GM23338 (cell line): ENCODE measurements around the gene ZC3H12C. TPM values are rescaled to one million over a fixed set of nuclear protein-coding genes. Genes with fewer than 3 reads are reported as not detected.

Experiments used
- ATAC-seq: fragments of 200-7000 bp; cut with Tn5 transposase; 3 replicates; pipeline ENCODE4 v1.9.1; 2020
- DNase-seq: peaks from one replicate; pipeline ENCODE4 v3.0.0-alpha.2; 2015; ENCODE audit warnings: low spot score
- H2AFZ ChIP-seq: fragments of 200-600 bp; sonication (generic); 2 replicates; pipeline ENCODE4 v1.8.0; 2016; ENCODE audit warnings: antibody characterized with exemption, mild to moderate bottlenecking, moderate library complexity
- H3F3A ChIP-seq: fragments of 200-600 bp; sonication (generic); replicated peaks from 2 replicates; pipeline ENCODE4 v1.8.0; 2017; ENCODE audit warnings: antibody characterized with exemption, mixed run types, low read depth
- H3K27ac ChIP-seq: fragments of 200-600 bp; sonication (generic); 2 replicates; pipeline ENCODE4 v1.6.1; 2016; ENCODE audit warnings: low read depth
- H3K27me3 ChIP-seq: fragments of 200-600 bp; sonication (generic); 2 replicates; pipeline ENCODE4 v1.8.0; 2016; ENCODE audit warnings: mild to moderate bottlenecking, mixed run types, moderate library complexity; ENCODE audit not compliant: insufficient read depth
- H3K36me3 ChIP-seq: fragments of 200-600 bp; sonication (generic); 2 replicates; pipeline ENCODE4 v1.8.0; 2016; ENCODE audit warnings: mild to moderate bottlenecking; ENCODE audit not compliant: insufficient read depth
- H3K4me1 ChIP-seq: fragments of 200-600 bp; sonication (generic); 2 replicates; pipeline ENCODE4 v1.8.0; 2016; ENCODE audit warnings: mild to moderate bottlenecking, moderate library complexity; ENCODE audit not compliant: insufficient read depth
- H3K4me2 ChIP-seq: fragments of 200-600 bp; sonication (generic); 2 replicates; pipeline ENCODE4 v1.7.1; 2017; ENCODE audit warnings: mixed run types
- H3K4me3 ChIP-seq: fragments of 200-600 bp; sonication (generic); 2 replicates; pipeline ENCODE4 v1.6.1; 2016; ENCODE audit warnings: mixed run types
- H3K79me2 ChIP-seq: fragments of 200-600 bp; sonication (generic); replicated peaks from 2 replicates; pipeline ENCODE4 v1.8.0; 2017; ENCODE audit warnings: mild to moderate bottlenecking; ENCODE audit not compliant: insufficient read depth
- H3K9me2 ChIP-seq: fragments of 200-600 bp; sonication (generic); 2 replicates; pipeline ENCODE4 v1.8.0; 2017; ENCODE audit not compliant: insufficient read depth
- H4K20me1 ChIP-seq: fragments of 200-600 bp; sonication (generic); replicated peaks from 2 replicates; pipeline ENCODE4 v1.8.0; 2017; ENCODE audit warnings: mild to moderate bottlenecking; ENCODE audit not compliant: insufficient read depth
- H3K27ac Mint-ChIP-seq: 2 replicates; pipeline ENCODE4 v1.8.0; 2020; ENCODE audit warnings: inconsistent platforms, mild to moderate bottlenecking, moderate library complexity, mixed read lengths
- H3K27me3 Mint-ChIP-seq: 3 replicates; pipeline ENCODE4 v1.8.0; 2022; ENCODE audit warnings: low read depth, mild to moderate bottlenecking, moderate library complexity, mixed read lengths, inconsistent platforms; ENCODE audit not compliant: insufficient read depth, poor library complexity
- H3K36me3 Mint-ChIP-seq: 3 replicates; pipeline ENCODE4 v1.8.0; 2021; ENCODE audit warnings: low read depth, mild to moderate bottlenecking, inconsistent platforms, moderate library complexity, mixed read lengths
- H3K4me1 Mint-ChIP-seq: 3 replicates; pipeline ENCODE4 v1.8.0; 2020; ENCODE audit warnings: mild to moderate bottlenecking, inconsistent platforms, mixed read lengths
- H3K4me3 Mint-ChIP-seq: 3 replicates; pipeline ENCODE4 v1.8.0; 2021; ENCODE audit warnings: moderate library complexity, mild to moderate bottlenecking, inconsistent platforms, mixed read lengths
- H3K9me3 Mint-ChIP-seq: 3 replicates; pipeline ENCODE4 v1.8.0; 2020; ENCODE audit warnings: moderate library complexity, mild to moderate bottlenecking, inconsistent platforms, mixed read lengths
- CREB1 ChIP-seq: fragments of 250-450 bp; sonication (Bioruptor Pico); IDR thresholded peaks from 2 replicates; pipeline ENCODE4 v1.5.0; 2020; ENCODE audit warnings: low read depth, mild to moderate bottlenecking, moderate library complexity
- CTCF ChIP-seq, 2 experiments: fragments of 200-600 bp in 1 of 2; sonication (generic) in 1 of 2; conservative IDR thresholded peaks; 2 replicates each; pipeline versions ENCODE4 v1.5.1 to v1.6.1; 2016 to 2017; ENCODE audit warnings: antibody characterized with exemption in 2 of 2, low read depth in 2 of 2, mild to moderate bottlenecking in 2 of 2, moderate library complexity in 1 of 2
- ETS1 ChIP-seq: IDR thresholded peaks from 2 replicates; pipeline ENCODE4 v1.6.1; 2016; ENCODE audit warnings: antibody characterized with exemption
- EZH2 ChIP-seq: fragments of 200-600 bp; sonication (generic); IDR thresholded peaks from one replicate; pipeline ENCODE4 v1.8.0; 2017; ENCODE audit warnings: antibody characterized with exemption, mild to moderate bottlenecking, low read depth; ENCODE audit not compliant: unreplicated experiment
- EZH2phosphoT487 ChIP-seq: fragments of 200-600 bp; sonication (generic); IDR thresholded peaks from one replicate; pipeline ENCODE4 v1.8.1; 2018; ENCODE audit warnings: antibody characterized with exemption; ENCODE audit not compliant: unreplicated experiment
- JUNB ChIP-seq: IDR thresholded peaks from one replicate; pipeline ENCODE4 v1.6.1; 2016; ENCODE audit warnings: antibody characterized with exemption; ENCODE audit not compliant: unreplicated experiment
- NANOG ChIP-seq: IDR thresholded peaks from 2 replicates; pipeline ENCODE4 v1.6.1; 2016; ENCODE audit warnings: antibody characterized with exemption, borderline replicate concordance
- POLR2AphosphoS5 ChIP-seq: IDR thresholded peaks from 2 replicates; pipeline ENCODE4 v1.6.1; 2016; ENCODE audit warnings: antibody characterized with exemption, low read depth
- REST ChIP-seq: IDR thresholded peaks from one replicate; pipeline ENCODE4 v1.6.1; 2018; ENCODE audit warnings: antibody characterized with exemption; ENCODE audit not compliant: unreplicated experiment
- STAT1 ChIP-seq: IDR thresholded peaks from one replicate; pipeline ENCODE4 v1.6.1; 2016; ENCODE audit warnings: antibody characterized with exemption; ENCODE audit not compliant: unreplicated experiment
- ZNF114 ChIP-seq: fragments of 250-450 bp; sonication (Bioruptor Pico); IDR thresholded peaks from 2 replicates; pipeline ENCODE4 v1.5.0; 2020; ENCODE audit warnings: mild to moderate bottlenecking, moderate library complexity
- polyA plus RNA-seq: library from polyadenylated mRNA; unstranded; fragments of >200 nt; fragmentation: Nextera tagmentation; extraction: Ambion mirVana; gene quantifications from 2 replicates; pipeline ENCODE4 v1.2.1, GENCODE V29; 2016
- total RNA-seq: library from RNA; depleted of rRNA; stranded (reverse); fragments of >200 nt; shearing (Covaris generic); gene quantifications from 2 replicates; pipeline ENCODE4 v1.2.3, GENCODE V29; 2014

The ZC3H12C gene
- total and polyA plus RNA-seq, 2 experiments from 2014 or later: 0.55 to 2.4 TPM

- no peak overlapping the region for H3K4me2 ChIP-seq
- TF ChIP-seq STAT1 (no peak), REST (no peak), EZH2phosphoT487 (no peak), EZH2 (no peak)
- 0 out of 2 replicates have a peak, but pooled peaks cover 3% of the 10 kb centered on the region for H3K4me1 ChIP-seq
- no peak overlapping the region for H2AFZ ChIP-seq
- H3K4me3 ChIP-seq: no peak overlapping the region
- no peak overlapping the region for H3K27ac ChIP-seq
- H3F3A ChIP-seq: no peaks in the 10 kb centered on the region
- H3K9me2 ChIP-seq: no peaks in the 10 kb centered on the region
- H3K79me2 ChIP-seq: 0 out of 2 replicates have a peak, but pooled peaks cover 3% of the 10 kb centered on the region
- Mint-ChIP-seq H3K9me3 (no peaks in the 10 kb centered on the region), H3K4me3 (no peak overlapping the region), H3K36me3 (0 out of 3 replicates have a peak, but pooled peaks cover 3% of the 10 kb centered on the region), H3K27ac (no peak overlapping the region), H3K4me1 (peaks cover 15% of the 10 kb centered on the region), H3K27me3 (no peaks in the 10 kb centered on the region)
- DNase-seq (no peak), ATAC-seq (no peak)
- H3K27me3 ChIP-seq: no peaks in the 10 kb centered on the region
- no peaks in the 10 kb centered on the region for H4K20me1 ChIP-seq
- H3K36me3 ChIP-seq: no peaks in the 10 kb centered on the region
These were observed 54.9 kb downstream of the ZC3H12C start for GRCh38 chr11:110147962-110148709.

- Histone ChIP-seq H3K27ac (peak overlapping the region; percentile 47; the same call in 1 of the 2 replicates), H4K20me1 (no peaks in the 10 kb centered on the region), H3K4me1 (0 out of 2 replicates have a peak, but pooled peaks cover 3% of the 10 kb centered on the region), H2AFZ (no peak overlapping the region), H3K4me3 (no peak overlapping the region), H3K36me3 (no peaks in the 10 kb centered on the region), H3K4me2 (no peak overlapping the region), H3K9me2 (no peaks in the 10 kb centered on the region), H3K79me2 (0 out of 2 replicates have a peak, but pooled peaks cover 3% of the 10 kb centered on the region), H3F3A (no peaks in the 10 kb centered on the region), H3K27me3 (no peaks in the 10 kb centered on the region)
- H3K36me3 Mint-ChIP-seq: peaks cover 3% of the 10 kb centered on the region; the same call in 1 of the 3 replicates
- no peak overlapping the region for H3K4me3 Mint-ChIP-seq
- peak overlapping the region; percentile 73; the same call in 1 of the 2 replicates for H3K27ac Mint-ChIP-seq
- no peaks in the 10 kb centered on the region for H3K27me3 Mint-ChIP-seq
- ATAC-seq (no peak), DNase-seq (no peak)
- peaks cover 15% of the 10 kb centered on the region for H3K4me1 Mint-ChIP-seq
- no peaks in the 10 kb centered on the region for H3K9me3 Mint-ChIP-seq
- no peak for TF ChIP-seq NANOG
- no peak for TF ChIP-seq EZH2
- no peak for TF ChIP-seq STAT1
- no peak for TF ChIP-seq POLR2AphosphoS5
- no peak for TF ChIP-seq ZNF114
- no peak for TF ChIP-seq JUNB
- TF ChIP-seq CTCF (conservative IDR thresholded peaks at IDR 0.05; ENCODE audit: low read depth in 2 of 2): no peak
- no peak for TF ChIP-seq CREB1 (CRISPR knock-in tag)
- no peak for TF ChIP-seq ETS1
- no peak for TF ChIP-seq REST
These were observed 55.9 kb downstream of the ZC3H12C start for GRCh38 chr11:110148775-110149744.
